ENCODE results near the gene TMEFF2. TPM values are rescaled to one million over a fixed set of nuclear protein-coding genes. Genes with fewer than 3 reads are reported as not detected.
A peak's percentile ranks its signal among the peaks of the same experiment; 100 is the strongest.

The TMEFF2 gene
- total and polyA plus RNA-seq, 2 of the 4 experiments (the other 2 are of a cell fraction) = 1.3 to 3.0 TPM

DNA sequence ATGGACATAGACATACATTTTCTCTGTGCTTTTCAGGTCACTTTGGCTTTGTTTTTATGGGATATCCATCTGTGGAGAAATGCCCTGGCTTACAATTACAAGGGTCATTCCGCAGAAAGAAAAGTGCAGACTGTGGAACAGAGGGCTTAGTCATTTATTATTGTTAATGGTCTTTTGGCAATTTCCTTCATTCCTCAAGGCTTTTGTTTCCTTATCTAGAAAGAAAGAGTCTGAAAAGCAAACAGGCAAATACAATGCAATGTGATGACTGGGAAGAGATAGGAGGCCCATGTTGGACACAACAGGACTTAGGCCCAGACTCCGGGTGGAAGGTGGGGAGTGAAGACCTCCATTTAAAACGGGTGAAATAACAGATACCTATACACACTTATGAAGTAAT lies 218.3 kb downstream of the TMEFF2 start:
- dilution Hi-C loops (cut with HindIII; ENCODE audit: low sequenced_read_pairs, unreplicated experiment) = no loop called here
- Histone ChIP-seq H3K4me3 (ENCODE audit: insufficient read depth, low read depth, low read length) (no peak overlapping the region), H2BK120ac (ENCODE audit: low read depth, low read length) (no peak overlapping the region), H3K18ac (ENCODE audit: low read depth, low read length) (no peak overlapping the region), H4K5ac (ENCODE audit: low read depth, low read length) (no peak overlapping the region), H2BK15ac (ENCODE audit: low read depth, low read length) (no peak overlapping the region), H3K4ac (ENCODE audit: low read depth, low read length) (no peak overlapping the region), H4K8ac (ENCODE audit: low read depth in 2 of 2, low read length in 2 of 2) (no peak overlapping the region), H3K36me3 (ENCODE audit: control insufficient read depth, insufficient read depth, low read length) (no peaks in the 10 kb centered on the region), H3K9ac (ENCODE audit: low read depth, low read length) (no peak overlapping the region), H4K20me1 (ENCODE audit: insufficient read depth, low read length) (no peaks in the 10 kb centered on the region), H3K9me1 (ENCODE audit: insufficient read depth, low read length) (no peaks in the 10 kb centered on the region; the same call in 1 of the 2 replicates), H3K27ac (ENCODE audit: insufficient read depth, low read length) (no peak overlapping the region), H3K4me2 (ENCODE audit: low read depth, low read length) (no peak overlapping the region), H3K56ac (ENCODE audit: extremely low read depth, insufficient read depth, low read length) (no peak overlapping the region), H2BK20ac (ENCODE audit: low read depth, low read length) (peak overlapping the region; percentile 51; the same call in 1 of the 2 replicates), H2BK5ac (ENCODE audit: low read depth, low read length, poor library complexity, severe bottlenecking) (no peak overlapping the region), H2AFZ (replicated peaks; ENCODE audit: low read length, poor library complexity) (no peak overlapping the region), H3K23ac (ENCODE audit: low read depth, low read length) (no peak overlapping the region), H3K4me1 (ENCODE audit: control insufficient read depth, insufficient read depth, low read length) (0 out of 2 replicates have a peak, but pooled peaks cover 2% of the 10 kb centered on the region), H2AK9ac (replicated peaks; ENCODE audit: low read depth, low read length, poor library complexity) (no peak overlapping the region), H4K91ac (ENCODE audit: insufficient read depth, low read depth, low read length) (no peak overlapping the region), H3K79me1 (ENCODE audit: low read depth in 1 of 2, low read length in 2 of 2) (no peaks in the 10 kb centered on the region), H3K27me3 (ENCODE audit: control insufficient read depth, insufficient read depth, low read length) (no peaks in the 10 kb centered on the region), H2AK5ac (ENCODE audit: low read depth, low read length) (no peak overlapping the region), H3K9me3 (ENCODE audit: control insufficient read depth, insufficient read depth, low read length) (no peaks in the 10 kb centered on the region), H3K14ac (replicated peaks; ENCODE audit: low read depth, low read length) (no peak overlapping the region)
- TF ChIP-seq NFE2L2 (IDR thresholded peaks at IDR 0.05; ENCODE audit: low read depth, low read length) = no peak
- peak; percentile 75 for DNase-seq
- no CpG with 5 or more reads among the region's 3 CpGs for WGBS, 2 experiments (ENCODE audit: extremely low coverage in 2 of 2, insufficient read length in 1 of 2)
- POLR2A ChIA-PET (ENCODE audit: unreplicated experiment) = no interaction called here
- ATAC-seq (ENCODE audit: low read depth) = peak; percentile 56
- intact Hi-C loops (cut with micrococcal nuclease) = no loop called here
- BruUV-seq (replicated peaks) = no TSS peak
- CTCF ChIA-PET = no interaction called here
- in situ Hi-C loops (cut with MboI; ENCODE audit: low sequenced_read_pairs) = no loop called here

Data from IMR-90 (cell line).